ENCODE data around the gene GZF1.

The GZF1 gene

GRCh38 chr20:23370274-23370673 lies 8.3 kb downstream of the GZF1 start:
- DNase-seq: no peak

- no peak for DNase-seq
Observed at GRCh38 chr20:23370873-23371272, 8.9 kb downstream of the GZF1 start.

GRCh38 chr20:23371496-23371895 lies 9.5 kb downstream of the GZF1 start:
- no peak for DNase-seq

GRCh38 chr20:23374441-23374840 lies 12.5 kb downstream of the GZF1 start:
- no peak for DNase-seq

- no peak for DNase-seq
Observed at GRCh38 chr20:23375827-23376226, 13.8 kb downstream of the GZF1 start.

- no peak for DNase-seq
Observed at GRCh38 chr20:23379772-23380171, 17.8 kb downstream of the GZF1 start.

- no peak for DNase-seq
Observed at GRCh38 chr20:23381876-23382275, 19.9 kb downstream of the GZF1 start.

- DNase-seq: no peak
Observed at GRCh38 chr20:23386304-23387117, 24.5 kb downstream of the GZF1 start.

- no peak for DNase-seq
Observed at GRCh38 chr20:23387118-23387443, 25.1 kb downstream of the GZF1 start.

- no peak for DNase-seq
Observed at GRCh38 chr20:23390091-23390774, 28.3 kb downstream of the GZF1 start.

GRCh38 chr20:23391707-23392310 lies 29.8 kb downstream of the GZF1 start:
- no peak for DNase-seq

- no peak for DNase-seq
Observed at GRCh38 chr20:23393996-23394775, 32.2 kb downstream of the GZF1 start.

GRCh38 chr20:23396950-23397627 lies 35.1 kb downstream of the GZF1 start:
- no peak for DNase-seq

GRCh38 chr20:23397961-23398360 lies 36.0 kb downstream of the GZF1 start:
- peak; percentile 41 for DNase-seq

GRCh38 chr20:23399568-23400241 lies 37.7 kb downstream of the GZF1 start:
- no peak for DNase-seq

GRCh38 chr20:23401051-23401450 lies 39.1 kb downstream of the GZF1 start:
- DNase-seq: no peak

GRCh38 chr20:23403751-23404150 lies 41.8 kb downstream of the GZF1 start:
- DNase-seq: no peak

GRCh38 chr20:23404196-23404595 lies 42.2 kb downstream of the GZF1 start:
- DNase-seq: no peak

- no peak for DNase-seq
Observed at GRCh38 chr20:23406880-23407279, 44.9 kb downstream of the GZF1 start.

- DNase-seq: no peak
Observed at GRCh38 chr20:23407781-23408464, 45.9 kb downstream of the GZF1 start.

- DNase-seq: no peak
Observed at GRCh38 chr20:23408957-23409356, 47.0 kb downstream of the GZF1 start.

GRCh38 chr20:23409800-23410199 lies 47.8 kb downstream of the GZF1 start:
- no peak for DNase-seq

Measured in GF-D8 (cell line).